WTC11 (cell line): ENCODE results near the gene PPIL3. TPM values are rescaled to one million over a fixed set of nuclear protein-coding genes. Genes with fewer than 3 reads are reported as not detected.
A peak's percentile ranks its signal among the peaks of the same experiment; 100 is the strongest.

ENCODE experiments used
- ATAC-seq: fragments of 200-7000 bp; cut with Tn5 transposase; 2 replicates; pipeline ENCODE4 v1.10.0; 2021; ENCODE audit warnings: mild to moderate bottlenecking, moderate library complexity
- CTCF ChIA-PET: fragments of 300-600 bp; sonication (Branson Sonifier 250); formaldehyde crosslinking; loops from one replicate; lab custom pipeline; 2021; ENCODE audit warnings: antibody characterized with exemption; lab: Charles Lee
- POLR2A ChIA-PET: fragments of 350-600 bp; sonication (Branson Sonifier 250); formaldehyde crosslinking; loops from one replicate; lab custom pipeline; 2021; ENCODE audit warnings: antibody characterized with exemption; lab: Charles Lee
- DNase-seq: peaks from one replicate; pipeline ENCODE4 v3.0.0; 2021; ENCODE audit warnings: low spot score
- H3K27ac Mint-ChIP-seq: 2 replicates; pipeline ENCODE4 v1.8.0; 2021; ENCODE audit warnings: mixed read lengths
- H3K27me3 Mint-ChIP-seq: 2 replicates; pipeline ENCODE4 v1.8.0; 2021; ENCODE audit warnings: low read depth, mild to moderate bottlenecking, moderate library complexity, mixed read lengths
- H3K36me3 Mint-ChIP-seq: 2 replicates; pipeline ENCODE4 v1.8.0; 2021; ENCODE audit warnings: mixed read lengths
- H3K4me1 Mint-ChIP-seq: 2 replicates; pipeline ENCODE4 v1.8.0; 2022; ENCODE audit warnings: mixed read lengths
- H3K4me3 Mint-ChIP-seq: 2 replicates; pipeline ENCODE4 v1.8.0; 2021; ENCODE audit warnings: mild to moderate bottlenecking, moderate library complexity, mixed read lengths
- H3K9me3 Mint-ChIP-seq: 2 replicates; pipeline ENCODE4 v1.8.0; 2021; ENCODE audit warnings: mixed read lengths
- E2F4 ChIP-seq: sonication (generic); formaldehyde crosslinking; IDR thresholded peaks from 2 replicates; pipeline ENCODE4 v1.8.1; 2022; ENCODE audit warnings: low read depth, mild to moderate bottlenecking, moderate library complexity, missing genetic modification reagents, borderline replicate concordance
- EMX1 ChIP-seq: fragments of 250-450 bp; sonication (Bioruptor Pico); IDR thresholded peaks from 2 replicates; pipeline ENCODE4 v1.8.0; 2021; ENCODE audit warnings: mild to moderate bottlenecking
- ESRRA ChIP-seq: sonication (generic); formaldehyde crosslinking; IDR thresholded peaks from 2 replicates; pipeline ENCODE4 v1.8.1; 2022; ENCODE audit warnings: mild to moderate bottlenecking, missing genetic modification reagents, borderline replicate concordance
- FOXP4 ChIP-seq: sonication (generic); formaldehyde crosslinking; IDR thresholded peaks from 2 replicates; pipeline ENCODE4 v1.8.0; 2022; ENCODE audit warnings: mild to moderate bottlenecking, missing genetic modification reagents
- GABPB1 ChIP-seq: sonication (generic); formaldehyde crosslinking; IDR thresholded peaks from 2 replicates; pipeline ENCODE4 v1.8.1; 2023; ENCODE audit warnings: mild to moderate bottlenecking, missing genetic modification reagents
- GTF2I ChIP-seq: fragments of 250-450 bp; sonication (Bioruptor Pico); conservative IDR thresholded peaks from 2 replicates; pipeline ENCODE4 v1.4.0; 2021; ENCODE audit warnings: mild to moderate bottlenecking
- HMGA2 ChIP-seq: fragments of 250-450 bp; sonication (Bioruptor Pico); IDR thresholded peaks from 2 replicates; pipeline ENCODE4 v1.4.0; 2021; ENCODE audit warnings: mild to moderate bottlenecking, moderate library complexity
- MYBL2 ChIP-seq: sonication (generic); formaldehyde crosslinking; IDR thresholded peaks from 2 replicates; pipeline ENCODE4 v1.8.1; 2023; ENCODE audit warnings: mild to moderate bottlenecking, moderate library complexity, missing genetic modification reagents
- PREB ChIP-seq: sonication (generic); formaldehyde crosslinking; IDR thresholded peaks from 2 replicates; pipeline ENCODE4 v1.8.1; 2022; ENCODE audit warnings: mild to moderate bottlenecking, missing genetic modification reagents, moderate library complexity, borderline replicate concordance
- RELA ChIP-seq: sonication (generic); formaldehyde crosslinking; IDR thresholded peaks from 2 replicates; pipeline ENCODE4 v1.8.1; 2022; ENCODE audit warnings: missing genetic modification reagents, mild to moderate bottlenecking, borderline replicate concordance
- RORB ChIP-seq: fragments of 250-450 bp; sonication (Bioruptor Pico); IDR thresholded peaks from 2 replicates; pipeline ENCODE4 v1.9.0; 2021; ENCODE audit warnings: mild to moderate bottlenecking
- STAT6 ChIP-seq: sonication (generic); formaldehyde crosslinking; conservative IDR thresholded peaks from 2 replicates; pipeline ENCODE4 v1.8.1; 2023; ENCODE audit warnings: mild to moderate bottlenecking, low read depth, missing genetic modification reagents, moderate library complexity
- TEAD4 ChIP-seq: sonication (generic); formaldehyde crosslinking; IDR thresholded peaks from 2 replicates; pipeline ENCODE4 v1.8.0; 2022; ENCODE audit warnings: mild to moderate bottlenecking, missing genetic modification reagents
- ZNF121 ChIP-seq: sonication (generic); formaldehyde crosslinking; IDR thresholded peaks from 2 replicates; pipeline ENCODE4 v1.8.0; 2023; ENCODE audit warnings: missing genetic modification reagents
- ZNF396 ChIP-seq: fragments of 250-450 bp; sonication (Bioruptor Pico); IDR thresholded peaks from 2 replicates; pipeline ENCODE4 v1.8.0; 2021; ENCODE audit warnings: mild to moderate bottlenecking, moderate library complexity, borderline replicate concordance
- ZNF425 ChIP-seq: fragments of 250-450 bp; sonication (Bioruptor Pico); conservative IDR thresholded peaks from 2 replicates; pipeline ENCODE4 v1.9.0; 2021; ENCODE audit warnings: mild to moderate bottlenecking
- ZSCAN18 ChIP-seq: fragments of 250-450 bp; sonication (Bioruptor Pico); IDR thresholded peaks from 2 replicates; pipeline ENCODE4 v2.1.2; 2022; ENCODE audit warnings: mild to moderate bottlenecking, moderate library complexity
- total RNA-seq: library from RNA; stranded (reverse); gene quantifications from 3 replicates; pipeline ENCODE4 v1.2.3, GENCODE V29; 2021

Gene PPIL3
- total RNA-seq, 1 experiment from 2014 or later = 39.3 TPM

- no peaks in the 10 kb centered on the region for H3K27me3 Mint-ChIP-seq
- CTCF ChIA-PET = no interaction called here
- TF ChIP-seq GABPB1 (CRISPR knock-in tag) = peak; percentile 68; the same call in 1 of the 2 replicates
- peak; percentile 32; the same call in 1 of the 2 replicates for TF ChIP-seq PREB
- TF ChIP-seq EMX1 = no peak
- no peak for TF ChIP-seq ZSCAN18
- TF ChIP-seq ZNF121 (CRISPR knock-in tag) = no peak
- TF ChIP-seq STAT6 = no peak
- TF ChIP-seq MYBL2 (CRISPR knock-in tag) = no peak
- no peak for TF ChIP-seq TEAD4 (CRISPR knock-in tag)
- no peak for TF ChIP-seq ESRRA (CRISPR knock-in tag)
- no peak for TF ChIP-seq HMGA2 (CRISPR knock-in tag)
- TF ChIP-seq RORB (CRISPR knock-in tag) = no peak
- TF ChIP-seq GTF2I (CRISPR knock-in tag) = no peak
- TF ChIP-seq FOXP4 (CRISPR knock-in tag) = no peak
- TF ChIP-seq RELA (CRISPR knock-in tag) = no peak
- no peak for TF ChIP-seq ZNF425 (CRISPR knock-in tag)
- TF ChIP-seq E2F4 (CRISPR knock-in tag) = no peak
- no peak for TF ChIP-seq ZNF396 (CRISPR knock-in tag)
- TF ChIP-seq, all 79 proteins: peak for 2
- Mint-ChIP-seq H3K4me3 (no peak overlapping the region), H3K4me1 (peaks cover 6% of the 10 kb centered on the region), H3K9me3 (no peaks in the 10 kb centered on the region), H3K27ac (no peak overlapping the region), H3K36me3 (no peaks in the 10 kb centered on the region)
- no peak for DNase-seq
- ATAC-seq = no peak
- POLR2A ChIA-PET = interaction anchor here (1.0 kb wide), 2 partner anchors 19 to 20 kb away, joined by 3 to 4 read pairs; partner anchors contain the start of gene CLK1
Observed at GRCh38 chr2:200843993-200844948, 44.6 kb downstream of the PPIL3 start.
